ACHN (cell line): ENCODE data around the gene LIMS4.
"Not testable (repeated sequence)": the region's sequence is repeated elsewhere in the genome, so short reads cannot be mapped to it uniquely, and the experiment has no call there.

Experiments
- DNase-seq: peaks from one replicate; pipeline ENCODE4 v3.0.0-alpha.2; 2015
- in situ Hi-C: cut with HindIII; loops from 2 replicates; pipeline ENCODE4 v1.10.0; 2017; ENCODE audit warnings: low sequenced_read_pairs, low pct_ligation_motif_present, low pct_unique_long_range_greater_than_20kb

LIMS4 gene

DNA sequence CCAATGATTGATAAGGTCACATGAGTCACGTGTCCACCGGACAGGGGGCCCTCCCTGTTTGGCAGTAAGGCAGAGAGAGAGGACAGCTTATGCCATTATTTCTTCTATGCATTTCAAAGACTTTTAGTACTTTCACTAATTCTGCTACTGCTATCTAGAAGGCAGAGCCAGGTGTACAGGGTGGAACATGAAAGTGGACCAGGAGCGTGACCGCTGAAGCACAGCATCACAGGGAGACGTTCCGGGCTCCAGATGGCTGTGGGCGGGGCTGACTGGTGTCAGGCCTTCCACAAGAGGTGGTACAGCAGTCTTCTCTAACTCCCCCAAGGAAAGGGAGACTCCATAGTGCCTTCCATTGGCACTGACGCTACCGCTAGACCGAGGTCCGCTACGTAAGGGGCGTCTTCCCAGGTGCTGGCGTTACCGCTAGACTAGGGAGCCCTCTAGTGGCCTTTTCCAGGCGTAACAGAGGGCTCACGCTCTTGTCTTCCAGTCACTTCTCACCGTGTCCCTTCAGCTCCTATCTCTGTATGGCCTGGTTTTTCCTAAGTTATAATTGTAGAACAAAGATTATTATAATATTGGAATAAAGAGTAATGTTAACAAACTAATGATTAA, 71.5 kb downstream of the LIMS4 start:
- DNase-seq, in situ Hi-C loops: not testable (repeated sequence)

- DNase-seq, in situ Hi-C loops: not testable (repeated sequence)
Measured at GRCh38 chr2:110399378-110399777, 73.2 kb downstream of the LIMS4 start.

DNA sequence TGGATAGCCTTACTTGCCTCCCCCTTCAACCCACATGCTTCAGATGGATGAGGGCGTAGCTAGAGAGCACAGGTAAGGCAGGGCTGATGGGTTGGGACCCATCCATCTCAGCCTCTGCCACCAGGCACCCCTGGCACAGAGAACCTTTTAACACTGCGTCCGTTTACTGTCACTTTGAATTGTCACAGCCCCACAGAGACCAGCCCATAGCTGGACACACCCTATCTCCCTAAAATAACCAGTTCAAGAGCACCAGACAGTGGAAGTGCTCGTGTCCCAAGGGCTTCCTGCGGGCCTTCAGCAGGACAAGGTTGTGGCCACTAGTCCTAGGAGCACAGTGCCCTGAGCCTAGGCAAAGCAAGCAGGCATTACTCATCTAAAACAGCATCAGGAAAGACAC, 76.6 kb downstream of the LIMS4 start:
- DNase-seq, in situ Hi-C loops: not testable (repeated sequence)
